SK-N-SH (cell line): Measurements from ENCODE around the gene AP1S3.

Experiments used
- GABPA ChIP-seq: IDR thresholded peaks from 2 replicates; pipeline ENCODE4 v1.4.0; 2012; ENCODE audit warnings: low read depth, mild to moderate bottlenecking
- TF ChIP-seq, protein P1 (sequence below): fragments of 150-350 bp; IDR thresholded peaks from 2 replicates; pipeline ENCODE4 v1.6.1; 2017; ENCODE audit warnings: antibody characterized with exemption, low read length, low read depth, borderline replicate concordance

DNA sequence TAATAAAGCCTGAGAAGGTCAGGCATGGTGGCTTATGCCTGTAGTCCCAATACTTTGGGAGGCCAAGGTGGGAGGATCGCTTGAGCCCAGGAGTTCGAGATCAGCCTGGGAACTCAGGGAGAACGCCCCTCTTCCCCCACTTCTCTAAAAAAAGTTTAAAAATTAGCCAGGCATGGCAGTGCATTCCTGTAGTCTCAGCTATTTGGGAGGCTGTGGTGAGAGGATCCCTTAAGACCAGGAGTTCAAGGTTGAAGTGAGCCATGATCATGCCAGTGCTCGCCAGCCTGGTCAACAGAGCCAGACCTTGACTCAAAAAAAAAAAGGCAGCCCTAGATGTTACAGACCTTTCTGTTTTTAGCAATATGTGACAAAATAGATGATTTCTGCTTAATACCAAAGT lies 83.4 kb downstream of the AP1S3 start:
- TF ChIP-seq, protein P1, sequence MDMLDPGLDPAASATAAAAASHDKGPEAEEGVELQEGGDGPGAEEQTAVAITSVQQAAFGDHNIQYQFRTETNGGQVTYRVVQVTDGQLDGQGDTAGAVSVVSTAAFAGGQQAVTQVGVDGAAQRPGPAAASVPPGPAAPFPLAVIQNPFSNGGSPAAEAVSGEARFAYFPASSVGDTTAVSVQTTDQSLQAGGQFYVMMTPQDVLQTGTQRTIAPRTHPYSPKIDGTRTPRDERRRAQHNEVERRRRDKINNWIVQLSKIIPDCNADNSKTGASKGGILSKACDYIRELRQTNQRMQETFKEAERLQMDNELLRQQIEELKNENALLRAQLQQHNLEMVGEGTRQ: no peak
- no peak for TF ChIP-seq GABPA
